ENCODE measurements around the gene ABCA13.

- no peak for TF ChIP-seq CTCF (IDR thresholded peaks at IDR 0.05; ENCODE audit: low read depth, low read length)
- TF ChIP-seq EZH2phosphoT487 (IDR thresholded peaks at IDR 0.05; ENCODE audit: low read depth), result no peak
Measured at GRCh38 chr7:48416327-48416908, 245.2 kb downstream of the ABCA13 start.

Data from OCI-LY3 (cell line).